ENCODE data around the gene LRRC37A2.
"Not testable (repeated sequence)": the region's sequence is repeated elsewhere in the genome, so short reads cannot be mapped to it uniquely, and the experiment has no call there.

DNA sequence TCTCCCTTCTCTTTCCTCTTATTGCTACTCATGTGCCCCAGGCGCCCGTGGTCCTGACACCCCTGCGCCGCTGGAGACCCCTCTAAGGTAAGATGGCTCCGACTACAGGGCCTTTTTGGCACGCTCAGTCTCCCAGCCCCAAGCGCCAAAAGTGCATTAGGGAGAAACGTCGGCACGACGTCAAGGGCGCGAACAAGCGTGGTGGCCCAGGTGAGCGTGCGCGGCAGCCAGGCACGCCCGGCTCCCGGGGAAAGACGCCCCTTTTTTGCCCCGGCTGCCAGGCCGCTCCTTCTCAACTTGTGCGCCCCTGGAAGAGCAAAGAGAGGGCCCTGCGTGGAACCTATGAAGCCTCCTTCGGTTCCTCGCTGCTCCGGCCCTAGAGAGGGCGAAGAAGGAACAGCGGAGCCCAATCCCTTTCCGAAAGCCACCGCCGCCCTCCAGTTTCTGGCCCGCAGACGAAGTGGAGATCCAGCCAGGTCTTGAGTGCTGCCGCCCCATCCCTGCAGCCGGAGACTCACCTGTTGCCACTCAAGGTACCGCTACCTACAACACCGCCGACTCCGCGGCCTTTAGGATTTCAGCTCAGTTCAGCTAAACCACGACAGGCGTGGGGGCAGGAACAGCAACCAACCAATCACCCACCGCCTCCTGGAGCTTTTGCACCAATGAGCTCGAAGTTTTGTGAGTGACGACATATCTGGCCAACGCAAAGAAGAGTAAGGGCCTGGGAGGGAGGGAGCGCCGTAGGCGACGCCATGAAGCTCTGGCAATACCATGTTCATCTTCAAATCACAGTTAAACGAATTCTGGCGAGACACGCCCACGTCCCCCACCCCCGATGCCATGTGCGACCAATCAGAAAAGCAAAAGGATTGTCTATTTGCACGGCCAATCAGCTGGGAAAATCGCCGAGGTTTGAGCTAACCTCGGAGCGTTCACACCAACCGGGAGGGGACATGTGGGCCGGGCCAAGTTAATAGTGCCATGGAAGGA, 67.1 kb downstream of the LRRC37A2 start, which contains the start of gene ARL17A:
- TF ChIP-seq ZNF274 (IDR thresholded peaks at IDR 0.05; ENCODE audit: low read depth, low read length); YY1 (IDR thresholded peaks at IDR 0.05; ENCODE audit: insufficient read depth, insufficient read length); SUZ12 (IDR thresholded peaks at IDR 0.05; ENCODE audit: extremely low read depth, insufficient read depth, insufficient read length): not testable (repeated sequence)

All from NT2/D1 (cell line).